SK-N-MC (cell line): ENCODE data around the gene RAB37.

Source experiments
- DNase-seq: peaks from one replicate; pipeline ENCODE4 v3.0.0-alpha.2; 2011; ENCODE audit warnings: low read depth, low spot score
- H3K27ac ChIP-seq: fragments of 200-600 bp; sonication (generic); 2 replicates; pipeline ENCODE4 v1.5.1; 2016; ENCODE audit warnings: mixed run types
- H3K36me3 ChIP-seq: fragments of 200-600 bp; sonication (generic); 2 replicates; pipeline ENCODE4 v1.6.1; 2017; ENCODE audit warnings: antibody characterized with exemption, low read length, mixed read lengths; ENCODE audit not compliant: insufficient read depth
- H3K4me3 ChIP-seq: fragments of 200-600 bp; sonication (generic); 2 replicates; pipeline ENCODE4 v1.5.1; 2016
- H3K9ac ChIP-seq: fragments of 200-600 bp; sonication (generic); 2 replicates; pipeline ENCODE4 v1.8.0; 2017; ENCODE audit warnings: mixed run types, mixed read lengths; ENCODE audit not compliant: insufficient read length
- H3K9me3 ChIP-seq: fragments of 200-600 bp; sonication (generic); 2 replicates; pipeline ENCODE4 v1.6.1; 2017; ENCODE audit warnings: low read depth, mild to moderate bottlenecking, antibody characterized with exemption, low read length, moderate library complexity, mixed read lengths
- EZH2 ChIP-seq: fragments of 200-600 bp; sonication (generic); IDR thresholded peaks from one replicate; pipeline ENCODE4 v1.6.1; 2017; ENCODE audit warnings: antibody characterized with exemption
- FOXP2 ChIP-seq: optimal IDR thresholded peaks from 2 replicates; pipeline ENCODE3; 2011; ENCODE audit warnings: mild to moderate bottlenecking, moderate library complexity; ENCODE audit not compliant: insufficient read depth; ENCODE audit errors: extremely low read length, control extremely low read depth
- POLR2AphosphoS5 ChIP-seq: IDR thresholded peaks from 2 replicates; pipeline ENCODE4 v1.6.1; 2012; ENCODE audit warnings: mild to moderate bottlenecking, low read depth, low read length, borderline replicate concordance

RAB37 gene

DNA sequence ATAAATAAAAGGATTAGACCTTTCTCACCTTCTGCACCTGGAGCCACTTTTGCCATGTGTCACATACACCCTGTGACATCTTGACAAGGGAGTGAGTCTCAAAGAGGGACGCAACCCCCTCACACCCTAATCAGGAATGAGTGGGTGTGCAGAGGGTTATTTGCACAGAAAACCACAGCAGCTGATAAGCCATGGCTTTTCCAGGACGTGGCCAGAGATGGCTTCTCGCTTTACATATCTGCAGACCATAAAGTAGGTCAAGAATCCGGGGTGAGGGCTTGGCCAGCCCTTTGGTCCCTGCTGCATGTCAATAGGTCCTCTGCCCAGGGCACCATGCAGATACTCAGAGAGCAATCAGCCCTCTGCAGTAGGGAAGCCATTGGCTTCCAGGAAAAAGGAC lies 21.9 kb upstream of the RAB37 start:
- Histone ChIP-seq H3K36me3 (no peaks in the 10 kb centered on the region), H3K4me3 (no peak overlapping the region), H3K27ac (no peak overlapping the region), H3K9me3 (no peaks in the 10 kb centered on the region), H3K9ac (no peak overlapping the region)
- TF ChIP-seq FOXP2, result no peak
- TF ChIP-seq POLR2AphosphoS5, result no peak
- TF ChIP-seq EZH2, result no peak
- DNase-seq, result no peak

DNA sequence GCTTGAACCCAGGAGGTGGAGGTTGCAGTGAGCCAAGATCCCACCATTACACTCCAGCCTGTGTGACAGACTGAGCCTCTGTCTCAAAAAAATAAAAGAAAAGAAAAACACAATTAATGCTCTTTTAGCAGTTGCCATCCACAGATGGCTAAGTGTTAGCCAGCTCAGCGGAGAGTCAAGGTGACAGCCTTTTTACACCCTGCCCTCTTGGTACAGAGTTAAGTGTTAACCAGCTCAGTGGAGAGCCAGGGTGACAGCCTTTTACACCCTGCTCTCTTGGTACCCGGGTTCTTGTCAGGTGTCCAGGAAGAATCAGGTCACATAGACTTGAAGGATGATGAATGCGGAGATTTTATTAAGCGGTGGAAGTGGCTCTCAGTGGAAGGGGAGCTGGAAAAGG lies 16.6 kb upstream of the RAB37 start:
- Histone ChIP-seq H3K27ac (no peak overlapping the region), H3K36me3 (no peaks in the 10 kb centered on the region), H3K9ac (no peak overlapping the region), H3K4me3 (no peak overlapping the region), H3K9me3 (no peaks in the 10 kb centered on the region)
- no peak for TF ChIP-seq FOXP2
- no peak for TF ChIP-seq EZH2
- DNase-seq, result no peak

DNA sequence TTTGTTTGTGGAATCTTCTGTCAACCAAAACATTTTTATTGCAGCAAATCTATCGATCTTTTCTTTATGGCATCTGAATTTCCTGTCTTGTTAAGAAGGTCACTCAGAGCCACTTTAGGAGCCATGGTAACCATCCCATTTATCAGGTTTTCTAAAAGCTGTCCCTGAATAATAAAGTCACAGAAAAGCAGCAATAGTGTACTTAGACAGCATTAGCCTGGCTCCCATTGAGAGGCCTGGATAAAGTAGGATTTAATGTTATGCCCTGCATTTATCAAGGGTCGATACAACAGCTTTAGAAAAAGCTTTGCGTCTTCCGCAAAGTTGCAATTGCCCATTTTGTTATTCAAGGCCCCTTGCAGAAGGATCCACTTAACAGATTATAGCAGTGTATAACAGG lies 14.3 kb upstream of the RAB37 start:
- no peak for TF ChIP-seq POLR2AphosphoS5
- TF ChIP-seq FOXP2, result no peak
- TF ChIP-seq EZH2, result no peak

DNA sequence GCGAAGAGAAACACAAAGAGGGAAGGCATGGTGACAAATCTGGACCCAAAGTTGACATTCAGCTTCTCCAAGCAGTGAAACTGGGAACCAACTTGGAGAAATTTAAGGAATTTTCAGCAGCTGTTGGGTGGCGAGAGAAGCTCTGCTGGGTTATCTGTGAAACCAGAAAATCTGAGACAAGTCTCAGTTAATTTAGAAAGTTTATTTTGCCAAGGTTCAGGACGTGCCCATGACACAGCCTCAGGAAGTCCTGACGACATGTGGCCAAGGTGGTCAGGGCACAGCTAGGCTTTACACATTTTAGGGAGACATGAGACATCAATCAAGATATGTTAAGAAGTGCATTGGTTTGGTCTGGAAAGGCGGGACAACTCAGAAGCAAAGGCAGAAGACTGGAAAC lies 13.2 kb upstream of the RAB37 start:
- TF ChIP-seq EZH2 (no peak), FOXP2 (no peak), POLR2AphosphoS5 (no peak)
- Histone ChIP-seq H3K27ac (no peak overlapping the region), H3K4me3 (no peak overlapping the region), H3K9ac (no peak overlapping the region), H3K36me3 (no peaks in the 10 kb centered on the region), H3K9me3 (no peaks in the 10 kb centered on the region)
- no peak for DNase-seq

More for the DNA sequence above, 14.3 kb upstream of the RAB37 start:
- H3K27ac ChIP-seq, result no peak overlapping the region
- DNase-seq, result no peak
- no peak overlapping the region for H3K4me3 ChIP-seq
- no peaks in the 10 kb centered on the region for H3K9me3 ChIP-seq
- H3K36me3 ChIP-seq, result no peaks in the 10 kb centered on the region
- H3K9ac ChIP-seq, result no peak overlapping the region

DNA sequence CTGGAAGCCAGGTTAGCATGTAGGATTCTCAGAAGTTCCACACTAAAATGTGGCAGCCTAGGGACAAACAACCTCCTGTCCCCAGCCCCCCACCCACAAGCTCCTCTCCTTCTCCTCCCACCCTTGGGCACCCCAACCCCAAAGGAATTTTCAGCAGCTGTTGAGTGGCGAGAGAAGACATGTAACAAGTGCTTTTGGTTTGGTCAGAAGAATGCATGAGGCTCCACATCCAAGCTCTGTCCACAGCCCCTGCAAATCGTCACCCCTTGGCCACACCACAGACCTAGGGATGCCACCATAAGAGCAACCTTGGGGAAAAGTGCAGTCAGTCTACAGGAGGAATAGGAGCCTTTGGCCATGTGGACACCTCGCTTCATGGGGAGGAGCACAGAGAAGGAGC lies 11.9 kb upstream of the RAB37 start:
- Histone ChIP-seq H3K36me3 (no peaks in the 10 kb centered on the region), H3K9me3 (no peaks in the 10 kb centered on the region), H3K9ac (no peak overlapping the region), H3K4me3 (no peak overlapping the region), H3K27ac (no peak overlapping the region)
- DNase-seq, result no peak
- TF ChIP-seq FOXP2, result no peak
- TF ChIP-seq EZH2, result no peak
- TF ChIP-seq POLR2AphosphoS5, result no peak

DNA sequence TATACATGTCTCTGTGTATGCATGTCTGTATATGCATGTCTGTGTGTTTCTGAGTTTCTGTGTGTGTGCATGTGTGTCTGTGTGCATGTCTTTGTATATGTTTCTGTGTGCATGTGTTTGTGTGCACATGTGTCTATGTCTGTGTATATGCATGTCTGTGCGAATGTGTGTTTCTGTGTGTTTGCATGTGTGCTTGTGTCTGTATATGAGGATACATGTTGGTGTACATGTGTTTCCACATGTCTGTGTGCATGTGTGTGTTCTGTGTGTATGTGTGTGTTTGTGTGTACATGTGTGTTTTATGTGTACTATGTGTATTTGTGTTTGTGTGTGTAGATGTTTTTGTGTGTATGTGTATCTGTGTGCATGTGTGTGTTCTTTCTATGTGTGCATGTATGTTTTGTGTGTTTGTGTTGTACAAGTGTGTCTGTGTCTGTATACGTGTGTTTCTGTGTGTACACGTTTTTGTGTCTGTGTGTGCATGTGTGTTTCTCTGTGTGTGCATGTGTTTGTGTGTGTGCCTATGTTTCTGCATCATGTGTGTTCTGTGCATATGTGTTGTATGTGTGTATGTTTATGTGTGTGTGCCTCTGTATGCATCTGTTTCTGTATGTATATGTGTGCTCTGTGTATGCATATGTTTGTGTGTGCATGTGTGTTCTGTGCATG lies 8.9 kb upstream of the RAB37 start:
- H3K36me3 ChIP-seq, result no peaks in the 10 kb centered on the region
- DNase-seq, result no peak
- TF ChIP-seq EZH2, result no peak
- no peak for TF ChIP-seq FOXP2
- no peak for TF ChIP-seq POLR2AphosphoS5
- no peak overlapping the region for H3K27ac ChIP-seq
- no peak overlapping the region for H3K9ac ChIP-seq
- no peak overlapping the region for H3K4me3 ChIP-seq
- no peaks in the 10 kb centered on the region for H3K9me3 ChIP-seq

DNA sequence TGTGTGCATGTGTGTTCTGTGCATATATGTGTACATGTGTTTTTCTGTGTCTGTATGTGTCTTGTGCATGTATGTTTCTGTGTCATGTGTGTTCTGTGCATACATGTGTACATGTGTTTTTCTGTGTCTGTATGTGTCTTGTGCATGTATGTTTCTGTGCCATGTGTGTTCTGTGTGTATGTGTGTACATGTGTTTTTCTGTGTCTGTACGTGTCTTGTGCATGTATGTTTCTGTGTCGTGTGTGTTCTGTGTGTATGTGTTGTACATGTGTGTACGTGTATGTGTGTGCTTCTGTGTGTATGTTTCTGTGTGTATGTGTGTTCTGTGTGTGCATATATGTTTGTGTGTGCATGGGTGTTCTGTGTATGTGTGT lies 8.4 kb upstream of the RAB37 start:
- Histone ChIP-seq H3K27ac (no peak overlapping the region), H3K4me3 (no peak overlapping the region), H3K9ac (no peak overlapping the region), H3K36me3 (no peaks in the 10 kb centered on the region), H3K9me3 (no peaks in the 10 kb centered on the region)
- DNase-seq, result no peak
- TF ChIP-seq POLR2AphosphoS5, result no peak
- TF ChIP-seq EZH2, result no peak
- TF ChIP-seq FOXP2, result no peak

DNA sequence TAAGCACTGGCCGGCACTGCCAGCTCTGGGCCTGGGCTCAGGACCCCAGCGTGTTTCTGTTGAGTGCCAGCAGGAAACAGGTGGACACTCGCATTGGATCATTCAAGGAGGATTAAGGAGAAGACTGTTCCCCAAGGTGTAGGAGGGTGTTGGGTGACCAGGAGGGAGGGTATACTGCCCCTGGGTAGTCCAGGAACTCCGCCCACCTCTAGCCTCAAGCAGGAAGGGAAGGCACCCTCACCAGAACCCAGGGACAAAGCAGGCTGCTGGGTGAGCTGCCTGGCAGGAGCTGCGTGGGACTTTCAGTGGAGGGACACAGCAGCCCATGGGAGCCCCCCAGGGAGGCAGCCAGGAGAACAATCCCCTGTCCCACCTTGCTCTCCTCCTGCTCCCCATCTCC lies 7.7 kb upstream of the RAB37 start:
- DNase-seq, result no peak
- Histone ChIP-seq H3K9ac (no peak overlapping the region), H3K36me3 (no peaks in the 10 kb centered on the region), H3K9me3 (no peaks in the 10 kb centered on the region), H3K4me3 (no peak overlapping the region), H3K27ac (no peak overlapping the region)
- TF ChIP-seq EZH2 (no peak), POLR2AphosphoS5 (no peak), FOXP2 (no peak)

DNA sequence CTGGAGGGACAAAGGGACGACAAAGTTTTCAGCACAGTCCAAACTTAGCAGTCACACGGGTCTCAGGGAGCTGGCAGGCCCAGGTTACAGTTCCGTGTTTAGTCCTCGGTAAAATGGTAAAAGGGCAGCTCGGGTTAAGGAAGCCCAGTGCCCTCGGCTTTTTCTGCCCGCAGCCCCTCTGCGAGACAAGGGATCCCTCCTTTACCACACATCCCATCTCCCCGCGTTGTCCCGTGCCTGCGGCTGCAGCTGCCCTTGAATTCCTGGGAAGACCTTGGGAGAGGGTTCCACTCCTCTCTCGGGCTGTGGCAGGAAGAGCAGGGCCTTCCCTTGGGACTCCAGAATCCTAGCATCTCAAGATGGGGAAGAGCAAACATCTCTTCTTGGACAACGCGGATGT lies 7.2 kb upstream of the RAB37 start:
- Histone ChIP-seq H3K36me3 (no peaks in the 10 kb centered on the region), H3K9me3 (no peaks in the 10 kb centered on the region), H3K9ac (no peak overlapping the region), H3K27ac (no peak overlapping the region), H3K4me3 (no peak overlapping the region)
- TF ChIP-seq POLR2AphosphoS5 (no peak), EZH2 (no peak), FOXP2 (no peak)
- no peak for DNase-seq
